ENCODE results near the gene MYO18B.

MYO18B gene

GRCh38 chr22:25888399-25889054 lies 146.5 kb downstream of the MYO18B start:
- Histone ChIP-seq H3K4me3 (ENCODE audit: insufficient read depth, low read depth, low read length) (no peak overlapping the region), H3K36me3 (ENCODE audit: control insufficient read depth, insufficient read depth, low read length) (no peaks in the 10 kb centered on the region), H3K27me3 (ENCODE audit: control insufficient read depth, insufficient read depth, low read length, poor library complexity, severe bottlenecking) (no peaks in the 10 kb centered on the region), H3K4me1 (ENCODE audit: control insufficient read depth, insufficient read depth, low read length) (peaks cover 4% of the 10 kb centered on the region), H3K27ac (ENCODE audit: insufficient read depth, low read depth, low read length, poor library complexity, severe bottlenecking) (no peak overlapping the region), H3K9me3 (ENCODE audit: control insufficient read depth, low read length) (no peaks in the 10 kb centered on the region)
- 90 to 93% methylated on average over 5 of the region's 5 CpGs for WGBS, 2 experiments

- Histone ChIP-seq H3K4me3 (ENCODE audit: insufficient read depth, low read depth, low read length) (no peak overlapping the region), H3K4me1 (ENCODE audit: control insufficient read depth, insufficient read depth, low read length) (peaks cover 4% of the 10 kb centered on the region), H3K36me3 (ENCODE audit: control insufficient read depth, insufficient read depth, low read length) (no peaks in the 10 kb centered on the region), H3K27ac (ENCODE audit: insufficient read depth, low read depth, low read length, poor library complexity, severe bottlenecking) (no peak overlapping the region), H3K9me3 (ENCODE audit: control insufficient read depth, low read length) (no peaks in the 10 kb centered on the region), H3K27me3 (ENCODE audit: control insufficient read depth, insufficient read depth, low read length, poor library complexity, severe bottlenecking) (no peaks in the 10 kb centered on the region)
- 90 to 96% methylated on average over 10 of the region's 10 CpGs for WGBS, 2 experiments
Observed at GRCh38 chr22:25890651-25891050, 148.7 kb downstream of the MYO18B start.

GRCh38 chr22:25892678-25893077 lies 150.7 kb downstream of the MYO18B start:
- no peak overlapping the region for H3K27ac ChIP-seq (ENCODE audit: insufficient read depth, low read depth, low read length, poor library complexity, severe bottlenecking)
- H3K4me3 ChIP-seq (ENCODE audit: insufficient read depth, low read depth, low read length) = no peak overlapping the region
- no peaks in the 10 kb centered on the region for H3K4me1 ChIP-seq (ENCODE audit: control insufficient read depth, insufficient read depth, low read length)
- no peaks in the 10 kb centered on the region for H3K9me3 ChIP-seq (ENCODE audit: control insufficient read depth, low read length)
- WGBS, 2 experiments = 69 to 75% methylated on average over 4 of the region's 4 CpGs
- H3K36me3 ChIP-seq (ENCODE audit: control insufficient read depth, insufficient read depth, low read length) = no peaks in the 10 kb centered on the region
- H3K27me3 ChIP-seq (ENCODE audit: control insufficient read depth, insufficient read depth, low read length, poor library complexity, severe bottlenecking) = no peaks in the 10 kb centered on the region

GRCh38 chr22:25895678-25896077 lies 153.7 kb downstream of the MYO18B start:
- H3K9me3 ChIP-seq (ENCODE audit: control insufficient read depth, low read length) = no peaks in the 10 kb centered on the region
- 79 to 81% methylated on average over 3 of the region's 3 CpGs for WGBS, 2 experiments
- no peak overlapping the region for H3K4me3 ChIP-seq (ENCODE audit: insufficient read depth, low read depth, low read length)
- no peaks in the 10 kb centered on the region for H3K27me3 ChIP-seq (ENCODE audit: control insufficient read depth, insufficient read depth, low read length, poor library complexity, severe bottlenecking)
- H3K27ac ChIP-seq (ENCODE audit: insufficient read depth, low read depth, low read length, poor library complexity, severe bottlenecking) = no peak overlapping the region
- H3K36me3 ChIP-seq (ENCODE audit: control insufficient read depth, insufficient read depth, low read length) = no peaks in the 10 kb centered on the region
- no peaks in the 10 kb centered on the region for H3K4me1 ChIP-seq (ENCODE audit: control insufficient read depth, insufficient read depth, low read length)

GRCh38 chr22:25896098-25896497 lies 154.1 kb downstream of the MYO18B start:
- H3K4me1 ChIP-seq (ENCODE audit: control insufficient read depth, insufficient read depth, low read length) = no peaks in the 10 kb centered on the region
- no peak overlapping the region for H3K27ac ChIP-seq (ENCODE audit: insufficient read depth, low read depth, low read length, poor library complexity, severe bottlenecking)
- H3K36me3 ChIP-seq (ENCODE audit: control insufficient read depth, insufficient read depth, low read length) = no peaks in the 10 kb centered on the region
- H3K4me3 ChIP-seq (ENCODE audit: insufficient read depth, low read depth, low read length) = no peak overlapping the region
- 78 to 80% methylated on average over 4 of the region's 4 CpGs for WGBS, 2 experiments
- no peaks in the 10 kb centered on the region for H3K27me3 ChIP-seq (ENCODE audit: control insufficient read depth, insufficient read depth, low read length, poor library complexity, severe bottlenecking)
- H3K9me3 ChIP-seq (ENCODE audit: control insufficient read depth, low read length) = no peaks in the 10 kb centered on the region

- no peaks in the 10 kb centered on the region for H3K27me3 ChIP-seq (ENCODE audit: control insufficient read depth, insufficient read depth, low read length, poor library complexity, severe bottlenecking)
- WGBS, 2 experiments = 65 to 71% methylated on average over 2 of the region's 2 CpGs
- no peak overlapping the region for H3K4me3 ChIP-seq (ENCODE audit: insufficient read depth, low read depth, low read length)
- H3K9me3 ChIP-seq (ENCODE audit: control insufficient read depth, low read length) = no peaks in the 10 kb centered on the region
- no peaks in the 10 kb centered on the region for H3K4me1 ChIP-seq (ENCODE audit: control insufficient read depth, insufficient read depth, low read length)
- no peaks in the 10 kb centered on the region for H3K36me3 ChIP-seq (ENCODE audit: control insufficient read depth, insufficient read depth, low read length)
- no peak overlapping the region for H3K27ac ChIP-seq (ENCODE audit: insufficient read depth, low read depth, low read length, poor library complexity, severe bottlenecking)
Observed at GRCh38 chr22:25896592-25896991, 154.6 kb downstream of the MYO18B start.

GRCh38 chr22:25898707-25899365 lies 156.8 kb downstream of the MYO18B start:
- no peaks in the 10 kb centered on the region for H3K27me3 ChIP-seq (ENCODE audit: control insufficient read depth, insufficient read depth, low read length, poor library complexity, severe bottlenecking)
- no peaks in the 10 kb centered on the region for H3K9me3 ChIP-seq (ENCODE audit: control insufficient read depth, low read length)
- no peak overlapping the region for H3K27ac ChIP-seq (ENCODE audit: insufficient read depth, low read depth, low read length, poor library complexity, severe bottlenecking)
- H3K4me1 ChIP-seq (ENCODE audit: control insufficient read depth, insufficient read depth, low read length) = no peaks in the 10 kb centered on the region
- 72 to 75% methylated on average over 11 of the region's 11 CpGs for WGBS, 2 experiments
- H3K36me3 ChIP-seq (ENCODE audit: control insufficient read depth, insufficient read depth, low read length) = no peaks in the 10 kb centered on the region
- H3K4me3 ChIP-seq (ENCODE audit: insufficient read depth, low read depth, low read length) = no peak overlapping the region

GRCh38 chr22:25899566-25899965 lies 157.6 kb downstream of the MYO18B start:
- no peaks in the 10 kb centered on the region for H3K27me3 ChIP-seq (ENCODE audit: control insufficient read depth, insufficient read depth, low read length, poor library complexity, severe bottlenecking)
- H3K4me3 ChIP-seq (ENCODE audit: insufficient read depth, low read depth, low read length) = no peak overlapping the region
- no peak overlapping the region for H3K27ac ChIP-seq (ENCODE audit: insufficient read depth, low read depth, low read length, poor library complexity, severe bottlenecking)
- no peaks in the 10 kb centered on the region for H3K4me1 ChIP-seq (ENCODE audit: control insufficient read depth, insufficient read depth, low read length)
- no peaks in the 10 kb centered on the region for H3K9me3 ChIP-seq (ENCODE audit: control insufficient read depth, low read length)
- no peaks in the 10 kb centered on the region for H3K36me3 ChIP-seq (ENCODE audit: control insufficient read depth, insufficient read depth, low read length)
- WGBS, 2 experiments = 100% methylated on average over 1 of the region's 1 CpG; no CpG with 5 or more reads in 1 of the 2 experiments

- no peak overlapping the region for H3K27ac ChIP-seq (ENCODE audit: insufficient read depth, low read depth, low read length, poor library complexity, severe bottlenecking)
- WGBS, 2 experiments = 92 to 94% methylated on average over 3 of the region's 3 CpGs
Observed at GRCh38 chr22:25900390-25900789, 158.4 kb downstream of the MYO18B start.

GRCh38 chr22:25900880-25901279 lies 158.9 kb downstream of the MYO18B start:
- Histone ChIP-seq H3K4me1 (ENCODE audit: control insufficient read depth, insufficient read depth, low read length) (no peaks in the 10 kb centered on the region), H3K27ac (ENCODE audit: insufficient read depth, low read depth, low read length, poor library complexity, severe bottlenecking) (no peak overlapping the region), H3K9me3 (ENCODE audit: control insufficient read depth, low read length) (no peaks in the 10 kb centered on the region), H3K36me3 (ENCODE audit: control insufficient read depth, insufficient read depth, low read length) (no peaks in the 10 kb centered on the region), H3K27me3 (ENCODE audit: control insufficient read depth, insufficient read depth, low read length, poor library complexity, severe bottlenecking) (no peaks in the 10 kb centered on the region), H3K4me3 (ENCODE audit: insufficient read depth, low read depth, low read length) (no peak overlapping the region)
- 89 to 94% methylated on average over 4 of the region's 4 CpGs for WGBS, 2 experiments

More at GRCh38 chr22:25900390-25900789, 158.4 kb downstream of the MYO18B start:
- H3K27me3 ChIP-seq (ENCODE audit: control insufficient read depth, insufficient read depth, low read length, poor library complexity, severe bottlenecking) = no peaks in the 10 kb centered on the region
- no peaks in the 10 kb centered on the region for H3K9me3 ChIP-seq (ENCODE audit: control insufficient read depth, low read length)
- no peak overlapping the region for H3K4me3 ChIP-seq (ENCODE audit: insufficient read depth, low read depth, low read length)
- H3K4me1 ChIP-seq (ENCODE audit: control insufficient read depth, insufficient read depth, low read length) = no peaks in the 10 kb centered on the region
- H3K36me3 ChIP-seq (ENCODE audit: control insufficient read depth, insufficient read depth, low read length) = no peaks in the 10 kb centered on the region
